Measurements from ENCODE around the gene SCYL1. TPM values are rescaled to one million over a fixed set of nuclear protein-coding genes. Genes with fewer than 3 reads are reported as not detected.

The SCYL1 gene
- total RNA-seq, 2 experiments from 2014 or later = 56.8 to 62.9 TPM

GRCh38 chr11:65528819-65529350 is 4.0 kb downstream of the SCYL1 start:
- ChIA-PET POLR2A (no interaction called here), CTCF (ENCODE audit: unreplicated experiment) (no interaction called here)
- Histone ChIP-seq H3K27ac (ENCODE audit: low read depth, low read length, poor library complexity, severe bottlenecking) (no peak overlapping the region), H3K9me2 (ENCODE audit: insufficient read depth, low read length) (no peaks in the 10 kb centered on the region), H3K9me3 (ENCODE audit: low read length) (no peaks in the 10 kb centered on the region), H4K20me1 (ENCODE audit: insufficient read depth, low read length) (no peaks in the 10 kb centered on the region), H3K79me2 (ENCODE audit: insufficient read depth, low read depth, low read length) (peaks cover 7% of the 10 kb centered on the region; the same call in 1 of the 2 replicates), H3K4me1 (ENCODE audit: insufficient read depth, low read length, poor library complexity, severe bottlenecking) (peaks cover 21% of the 10 kb centered on the region), H3K4me2 (ENCODE audit: low read length) (no peak overlapping the region), H2AFZ (ENCODE audit: low read length) (no peak overlapping the region), H3K36me3 (ENCODE audit: insufficient read depth, low read length) (peaks cover 29% of the 10 kb centered on the region; the same call in 1 of the 2 replicates), H3K4me3 (ENCODE audit: low read depth, low read length, poor library complexity, severe bottlenecking) (no peak overlapping the region)
- intact Hi-C loops (cut with micrococcal nuclease; ENCODE audit: unreplicated experiment) = no loop called here
- TF ChIP-seq, protein P1, sequence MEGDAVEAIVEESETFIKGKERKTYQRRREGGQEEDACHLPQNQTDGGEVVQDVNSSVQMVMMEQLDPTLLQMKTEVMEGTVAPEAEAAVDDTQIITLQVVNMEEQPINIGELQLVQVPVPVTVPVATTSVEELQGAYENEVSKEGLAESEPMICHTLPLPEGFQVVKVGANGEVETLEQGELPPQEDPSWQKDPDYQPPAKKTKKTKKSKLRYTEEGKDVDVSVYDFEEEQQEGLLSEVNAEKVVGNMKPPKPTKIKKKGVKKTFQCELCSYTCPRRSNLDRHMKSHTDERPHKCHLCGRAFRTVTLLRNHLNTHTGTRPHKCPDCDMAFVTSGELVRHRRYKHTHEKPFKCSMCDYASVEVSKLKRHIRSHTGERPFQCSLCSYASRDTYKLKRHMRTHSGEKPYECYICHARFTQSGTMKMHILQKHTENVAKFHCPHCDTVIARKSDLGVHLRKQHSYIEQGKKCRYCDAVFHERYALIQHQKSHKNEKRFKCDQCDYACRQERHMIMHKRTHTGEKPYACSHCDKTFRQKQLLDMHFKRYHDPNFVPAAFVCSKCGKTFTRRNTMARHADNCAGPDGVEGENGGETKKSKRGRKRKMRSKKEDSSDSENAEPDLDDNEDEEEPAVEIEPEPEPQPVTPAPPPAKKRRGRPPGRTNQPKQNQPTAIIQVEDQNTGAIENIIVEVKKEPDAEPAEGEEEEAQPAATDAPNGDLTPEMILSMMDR (conservative IDR thresholded peaks at IDR 0.05; ENCODE audit: low read length) = no peak
- no peak for TF ChIP-seq EZH2phosphoT487 (IDR thresholded peaks at IDR 0.05; ENCODE audit: borderline replicate concordance, low read depth, low read length)
- DNase-seq (ENCODE audit: low spot score) = no peak
- BruUV-seq (replicated peaks) = no TSS peak

GRCh38 chr11:65529475-65530156 is 4.7 kb downstream of the SCYL1 start:
- TF ChIP-seq EZH2phosphoT487 (IDR thresholded peaks at IDR 0.05; ENCODE audit: borderline replicate concordance, low read depth, low read length) = no peak
- TF ChIP-seq, protein P1 (conservative IDR thresholded peaks at IDR 0.05; ENCODE audit: low read length) = no peak
- ChIA-PET POLR2A (no interaction called here), CTCF (ENCODE audit: unreplicated experiment) (interaction anchor here (1.0 kb wide), 1 partner anchor 9 kb away, joined by 3 read pairs; no protein-coding TSS in a partner anchor)
- Histone ChIP-seq H3K27ac (ENCODE audit: low read depth, low read length, poor library complexity, severe bottlenecking) (no peak overlapping the region), H2AFZ (ENCODE audit: low read length) (no peak overlapping the region), H3K79me2 (ENCODE audit: insufficient read depth, low read depth, low read length) (peaks cover 7% of the 10 kb centered on the region; the same call in 1 of the 2 replicates), H3K4me2 (ENCODE audit: low read length) (no peak overlapping the region), H3K4me1 (ENCODE audit: insufficient read depth, low read length, poor library complexity, severe bottlenecking) (peaks cover 16% of the 10 kb centered on the region), H3K9me3 (ENCODE audit: low read length) (no peaks in the 10 kb centered on the region), H3K9me2 (ENCODE audit: insufficient read depth, low read length) (no peaks in the 10 kb centered on the region), H3K36me3 (ENCODE audit: insufficient read depth, low read length) (peaks cover 29% of the 10 kb centered on the region; the same call in 1 of the 2 replicates), H4K20me1 (ENCODE audit: insufficient read depth, low read length) (no peaks in the 10 kb centered on the region), H3K4me3 (ENCODE audit: low read depth, low read length, poor library complexity, severe bottlenecking) (no peak overlapping the region)
- no peak for DNase-seq (ENCODE audit: low spot score)
- no TSS peak for BruUV-seq (replicated peaks)
- intact Hi-C loops (cut with micrococcal nuclease; ENCODE audit: unreplicated experiment) = no loop called here

DNA sequence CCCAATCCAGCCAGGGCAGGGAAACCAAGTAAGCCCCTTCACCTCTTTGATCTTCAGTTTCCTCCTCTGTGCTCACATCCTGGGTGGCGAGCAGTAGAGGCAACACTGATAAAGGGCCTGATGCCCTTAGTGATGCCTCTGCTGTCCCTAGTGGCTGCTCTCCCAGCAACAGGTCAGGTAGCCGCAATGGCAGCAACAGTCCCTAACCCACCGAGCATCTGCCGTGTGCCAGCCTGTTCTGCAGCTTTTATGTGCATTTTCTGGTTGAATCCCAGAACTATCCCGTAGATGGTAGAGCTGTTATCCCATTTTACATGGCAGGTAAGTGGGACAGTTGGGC is 5.2 kb downstream of the SCYL1 start:
- peaks cover 29% of the 10 kb centered on the region; the same call in 1 of the 2 replicates for H3K36me3 ChIP-seq (ENCODE audit: insufficient read depth, low read length)
- no peaks in the 10 kb centered on the region for H3K9me2 ChIP-seq (ENCODE audit: insufficient read depth, low read length)
- H2AFZ ChIP-seq (ENCODE audit: low read length) = no peak overlapping the region
- no TSS peak for BruUV-seq (replicated peaks)
- H3K27ac ChIP-seq (ENCODE audit: low read depth, low read length, poor library complexity, severe bottlenecking) = no peak overlapping the region
- peaks cover 16% of the 10 kb centered on the region for H3K4me1 ChIP-seq (ENCODE audit: insufficient read depth, low read length, poor library complexity, severe bottlenecking)
- no peak for TF ChIP-seq EZH2phosphoT487 (IDR thresholded peaks at IDR 0.05; ENCODE audit: borderline replicate concordance, low read depth, low read length)
- TF ChIP-seq, protein P1 (conservative IDR thresholded peaks at IDR 0.05; ENCODE audit: low read length) = peak; percentile 76
- POLR2A ChIA-PET = no interaction called here
- peaks cover 7% of the 10 kb centered on the region; the same call in 1 of the 2 replicates for H3K79me2 ChIP-seq (ENCODE audit: insufficient read depth, low read depth, low read length)
- no peak overlapping the region for H3K4me2 ChIP-seq (ENCODE audit: low read length)
- CTCF ChIA-PET (ENCODE audit: unreplicated experiment) = interaction anchor here (1.0 kb wide), 1 partner anchor 8 kb away, joined by 3 read pairs; no protein-coding TSS in a partner anchor
- H3K9me3 ChIP-seq (ENCODE audit: low read length) = no peaks in the 10 kb centered on the region
- DNase-seq (ENCODE audit: low spot score) = peak; percentile 77
- H3K4me3 ChIP-seq (ENCODE audit: low read depth, low read length, poor library complexity, severe bottlenecking) = no peak overlapping the region
- H4K20me1 ChIP-seq (ENCODE audit: insufficient read depth, low read length) = no peaks in the 10 kb centered on the region
- intact Hi-C loops (cut with micrococcal nuclease; ENCODE audit: unreplicated experiment) = no loop called here
